HG02610 (cell line): ENCODE data around the gene FURIN.
"Not testable (repeated sequence)": the region's sequence is repeated elsewhere in the genome, so short reads cannot be mapped to it uniquely, and the experiment has no call there.

Experiments used
- ATAC-seq: cut with Tn5 transposase; IDR thresholded peaks from one replicate; pipeline ENCODE4 v1.9.1; 2021; ENCODE audit warnings: mild to moderate bottlenecking, moderate library complexity; ENCODE audit not compliant: unreplicated experiment

Gene FURIN

DNA sequence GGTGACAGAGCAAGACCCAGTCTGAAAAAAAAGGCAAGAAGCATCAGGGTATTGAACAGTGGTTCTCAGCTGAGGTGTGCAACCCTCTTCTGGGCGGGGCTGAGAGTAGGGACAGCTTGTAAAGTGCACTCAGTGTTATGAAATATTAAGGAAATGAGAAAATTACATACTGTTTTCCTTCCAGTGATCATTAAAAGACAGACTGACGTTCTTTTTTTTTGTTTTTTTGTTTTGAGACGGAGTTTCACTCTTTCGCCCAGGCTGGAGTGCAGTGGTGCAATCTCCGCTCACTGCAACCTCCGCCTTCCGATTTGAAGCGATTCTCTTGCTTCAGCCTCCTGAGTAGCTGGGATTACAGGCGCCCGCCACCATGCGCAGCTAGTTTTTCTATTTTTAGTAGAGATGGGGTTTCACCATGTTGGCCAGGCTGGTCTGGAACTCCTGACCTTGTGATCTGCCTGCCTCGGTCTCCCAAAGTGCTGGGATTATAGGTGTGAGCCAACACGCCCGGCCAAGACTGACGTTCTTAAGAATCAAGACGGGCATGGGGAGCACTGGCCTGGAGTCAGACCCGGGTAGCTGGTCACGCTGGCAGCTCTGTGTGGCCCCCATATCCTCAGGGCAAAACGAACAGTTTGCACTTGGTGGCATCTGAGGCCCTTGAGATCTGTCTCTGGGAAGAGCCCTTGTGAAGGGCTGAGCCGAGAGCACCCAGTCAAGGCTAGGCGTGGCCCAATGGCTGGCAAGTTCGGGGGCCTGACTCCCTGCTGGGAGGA lies 46.1 kb downstream of the FURIN start:
- ATAC-seq = no peak

DNA sequence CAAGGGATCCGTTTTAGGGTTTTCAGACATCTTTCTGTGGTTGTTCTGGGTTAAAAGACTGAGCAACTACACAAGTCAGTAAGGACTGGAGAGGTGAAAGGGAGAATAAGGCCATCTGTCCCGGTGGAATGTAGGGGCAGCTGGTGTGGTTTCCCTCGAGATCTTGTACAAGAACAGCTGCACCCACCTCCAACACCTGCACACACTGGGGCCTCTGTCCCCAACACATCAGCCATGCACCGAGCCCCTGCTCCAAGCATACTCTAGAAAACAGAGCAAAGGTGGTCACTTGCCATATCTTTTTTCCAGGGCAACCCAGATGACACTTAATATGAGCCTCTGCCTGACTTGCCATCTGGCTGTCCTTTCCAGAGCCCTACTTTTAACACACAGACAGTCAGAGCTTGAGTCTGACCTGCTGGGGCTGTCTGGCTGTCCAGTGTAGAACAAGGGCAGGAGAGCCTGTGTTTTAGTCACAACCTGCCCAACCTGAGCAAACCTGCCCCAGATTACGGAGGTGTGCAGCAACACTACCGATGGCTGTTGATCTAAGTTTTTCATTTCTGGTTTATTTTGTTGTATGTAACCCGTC lies 46.9 kb downstream of the FURIN start:
- ATAC-seq = no peak

- ATAC-seq = no peak
Observed at GRCh38 chr15:90915808-90916440, 47.5 kb downstream of the FURIN start.

- ATAC-seq = no peak
Observed at GRCh38 chr15:90916461-90916860, 48.1 kb downstream of the FURIN start.

- no peak for ATAC-seq
Observed at GRCh38 chr15:90917569-90917968, 49.2 kb downstream of the FURIN start.

DNA sequence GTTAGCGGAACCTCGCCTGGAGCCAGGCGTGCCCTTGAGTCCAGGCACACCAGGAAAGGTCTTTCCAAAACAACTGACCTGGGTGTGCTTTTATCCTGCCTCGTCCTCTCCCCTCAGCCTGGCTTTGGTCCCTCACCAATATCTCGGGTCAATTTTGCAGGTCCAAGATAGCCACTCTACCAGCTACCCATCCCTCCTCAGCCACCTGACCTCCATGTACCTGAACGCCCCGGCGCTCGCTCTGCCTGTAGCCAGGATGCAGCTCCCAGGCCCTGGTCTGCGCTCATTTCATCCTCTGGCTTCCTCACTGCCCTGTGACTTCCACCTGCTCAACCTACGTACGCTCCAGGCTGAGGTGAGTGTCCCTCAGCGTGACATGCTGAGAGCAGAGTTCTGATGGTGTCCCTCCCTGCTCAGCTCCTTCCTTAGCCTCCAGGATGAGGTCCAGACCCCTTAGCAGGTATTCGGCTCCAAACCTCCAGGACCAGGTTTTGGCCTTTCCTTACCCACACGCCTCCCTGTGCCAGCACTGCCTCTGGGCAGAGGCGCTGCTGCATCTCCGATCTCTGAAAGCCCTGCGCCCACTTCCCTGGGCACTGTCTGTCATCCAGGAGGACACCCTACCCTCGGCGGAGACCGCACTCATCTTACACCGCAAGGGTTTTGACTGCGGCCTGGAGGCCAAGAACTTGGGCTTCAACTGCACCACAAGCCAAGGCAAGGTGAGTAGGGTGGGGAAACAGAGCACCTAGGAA lies 49.8 kb downstream of the FURIN start:
- ATAC-seq = no peak

GRCh38 chr15:90918835-90919234 lies 50.4 kb downstream of the FURIN start:
- no peak for ATAC-seq

DNA sequence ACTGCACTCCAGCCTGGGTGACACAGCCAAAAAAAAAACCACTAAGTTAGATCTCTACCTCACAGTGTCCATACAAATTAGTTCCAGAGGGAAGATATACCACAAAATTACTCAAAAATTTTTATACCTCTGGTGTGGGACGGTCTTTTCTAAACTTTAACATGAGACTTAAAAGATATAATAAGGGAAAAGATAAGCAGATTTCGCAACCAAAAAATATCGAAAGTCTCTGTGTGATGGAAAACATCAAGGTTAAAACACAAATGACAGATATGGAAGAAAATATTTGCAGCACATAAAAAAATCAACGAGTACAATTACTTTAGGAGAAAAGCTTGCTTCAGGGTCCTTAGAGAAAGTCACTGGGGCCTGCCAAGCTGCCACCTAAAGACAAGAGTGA lies 53.5 kb downstream of the FURIN start:
- no peak for ATAC-seq

DNA sequence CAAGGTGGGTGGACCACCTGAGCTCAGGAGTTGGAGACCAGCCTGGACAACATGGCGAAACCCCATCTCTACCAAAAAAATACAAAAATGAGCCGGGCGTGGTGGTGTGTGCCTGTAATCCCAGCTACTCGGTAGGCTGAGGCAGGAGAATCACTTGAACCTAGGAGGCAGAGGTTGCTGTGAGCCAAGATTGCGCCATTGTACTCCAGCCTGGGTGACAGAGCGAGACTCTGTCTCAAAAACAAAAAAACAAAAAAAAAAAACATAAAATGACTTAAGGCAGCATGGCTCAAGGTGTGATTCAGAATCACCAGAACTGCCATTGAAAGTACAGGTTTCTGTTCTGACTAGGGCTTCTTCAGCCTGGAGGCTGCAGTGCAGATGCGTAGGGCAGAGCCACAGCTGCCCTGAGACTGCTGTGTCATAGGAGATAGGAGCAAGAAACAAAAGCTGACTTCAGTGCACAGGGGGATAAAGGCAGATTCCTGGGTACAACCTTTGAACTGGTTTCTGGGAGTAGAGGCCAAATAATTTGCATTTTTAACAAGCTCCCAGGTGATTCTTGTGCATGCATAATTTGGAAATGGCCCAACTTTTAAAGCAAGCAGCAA lies 54.4 kb downstream of the FURIN start:
- ATAC-seq = peak; percentile 69

DNA sequence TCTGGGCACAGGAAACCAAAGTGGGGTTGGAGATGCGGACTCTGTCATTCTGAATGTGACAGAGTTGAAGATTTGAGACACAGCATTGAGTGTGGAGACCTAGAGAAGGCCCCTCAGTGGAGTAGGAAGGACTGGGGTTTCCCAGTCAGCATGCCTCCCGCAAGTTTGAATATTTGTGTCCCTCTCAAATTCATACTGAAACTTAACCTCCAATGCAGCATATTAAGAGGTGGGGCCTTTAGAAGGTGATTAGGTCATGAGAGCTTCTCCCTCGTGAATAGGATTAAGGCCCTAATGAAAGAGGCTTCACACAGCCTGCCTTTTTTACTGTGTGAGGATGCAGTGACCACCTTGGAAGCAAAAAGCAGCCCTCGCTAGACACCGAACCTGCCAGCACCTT lies 56.0 kb downstream of the FURIN start:
- peak; percentile 84 for ATAC-seq

- not testable (repeated sequence) for ATAC-seq
Observed at GRCh38 chr15:90926766-90927165, 58.4 kb downstream of the FURIN start.

DNA sequence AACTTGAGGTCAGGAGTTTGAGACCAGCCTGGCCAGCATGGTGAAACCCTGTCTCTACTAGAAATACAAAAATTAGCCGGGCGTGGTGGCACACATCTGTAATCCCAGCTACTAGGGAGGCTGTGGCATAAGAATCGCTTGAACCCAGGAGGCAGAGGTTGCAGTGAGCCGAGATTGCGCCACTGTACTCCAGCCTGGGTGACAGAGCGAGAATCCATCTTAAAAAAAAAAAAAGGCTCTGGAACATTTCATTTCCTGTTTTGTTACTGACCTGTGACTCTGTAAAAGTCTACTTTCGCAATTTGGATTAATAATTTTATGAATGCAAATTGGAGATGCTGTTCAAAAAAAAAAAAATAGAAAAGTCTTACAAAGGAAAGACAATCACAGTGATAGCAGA lies 59.7 kb downstream of the FURIN start:
- ATAC-seq = not testable (repeated sequence)

GRCh38 chr15:90929246-90930019 lies 61.0 kb downstream of the FURIN start:
- peak; percentile 1 for ATAC-seq

DNA sequence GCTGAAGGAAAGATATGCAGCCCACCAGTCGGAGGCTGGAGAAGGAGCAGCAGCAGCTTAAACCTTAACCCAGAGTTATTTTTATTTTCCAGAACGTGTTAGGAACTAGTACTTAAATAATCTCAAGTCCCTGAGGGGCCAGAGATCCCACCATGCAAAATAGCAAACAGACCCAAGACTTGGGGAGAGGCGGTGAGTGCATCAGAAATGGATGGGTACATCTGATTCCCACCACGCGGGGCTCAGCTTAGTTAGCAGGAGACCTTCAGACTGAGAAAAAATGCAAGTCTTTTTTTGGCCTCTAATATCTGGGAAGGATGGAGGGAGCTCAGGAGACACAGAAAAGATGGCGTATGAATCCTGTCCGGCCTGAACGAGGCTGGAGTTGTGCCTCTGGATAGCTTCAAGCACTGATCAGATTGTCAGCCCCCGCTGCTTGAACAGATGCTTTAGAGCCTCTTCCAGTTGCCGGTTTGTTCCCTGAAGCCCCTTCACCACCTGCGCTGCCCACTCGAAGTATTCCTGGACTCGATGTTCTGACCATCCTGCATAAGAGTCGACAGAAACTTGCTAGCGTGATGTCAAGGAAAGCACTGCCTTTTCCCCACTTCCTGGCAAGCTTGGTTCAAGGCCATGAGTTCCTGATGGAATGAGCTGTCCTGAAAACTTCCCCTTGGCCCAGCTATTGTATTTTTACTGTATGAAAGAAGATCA lies 62.6 kb downstream of the FURIN start:
- ATAC-seq = no peak

DNA sequence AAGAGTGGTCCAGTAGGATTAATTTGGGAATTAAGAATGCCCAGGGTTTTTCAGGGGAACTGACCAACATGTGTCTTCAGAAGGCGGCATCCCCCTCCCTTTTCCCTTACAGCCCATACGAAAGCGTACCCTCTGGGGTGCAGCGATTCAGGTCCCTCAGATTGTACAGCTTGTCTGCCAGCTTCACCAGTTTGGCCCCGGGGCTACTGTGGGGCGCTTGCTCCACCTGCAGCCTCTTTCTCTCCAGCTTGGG lies 63.1 kb downstream of the FURIN start:
- no peak for ATAC-seq

GRCh38 chr15:90931828-90932659 lies 63.7 kb downstream of the FURIN start, which contains the start of gene HDDC3:
Gene HDDC3, minus strand, starts transcription at chr15:90932549. Its CDS starts 9 bp downstream, at chr15:90932540.
- ATAC-seq = peak; percentile 47

- no peak for ATAC-seq
Observed at GRCh38 chr15:90932660-90932991, 64.2 kb downstream of the FURIN start.
